ENCODE measurements around the gene RAB11A.

GRCh38 chr15:65881766-65882434 is 12.6 kb downstream of the RAB11A start:
- no peak for TF ChIP-seq GATA3 (IDR thresholded peaks at IDR 0.05; ENCODE audit: low read depth, low read length)
- TF ChIP-seq GATA2 (IDR thresholded peaks at IDR 0.05; ENCODE audit: low read depth, low read length), result no peak

Data from SH-SY5Y (cell line).